ENCODE measurements around the gene LUM.

GRCh38 chr12:91140026-91140931, 29.0 kb upstream of the LUM start:
- TF ChIP-seq CTCF (IDR thresholded peaks at IDR 0.05) (no peak), POLR2AphosphoS5 (IDR thresholded peaks at IDR 0.05; ENCODE audit: insufficient read depth in 1 of 2, low read depth in 1 of 2) (peak in 1 of 2 donors; percentile 48)

Measured in vagina (tissue), 2 donors.